ENCODE measurements around the gene AMOTL1. TPM values are rescaled to one million over a fixed set of nuclear protein-coding genes. Genes with fewer than 3 reads are reported as not detected.

AMOTL1 gene
- total RNA-seq, 1 donor from 2014 or later: 32.6 TPM

- intact Hi-C loops (cut with DNase I): no loop called here
- Histone ChIP-seq H3K4me3 (no peak overlapping the region), H3K4me1 (peaks cover 6 to 17% of the 10 kb centered on the region in 2 donors), H3K36me3 (peaks cover 11 to 13% of the 10 kb centered on the region in 2 donors), H3K27ac (peak overlapping the region in 1 of 2 donors; percentile 8), H3K27me3 (no peaks in the 10 kb centered on the region), H3K9me3 (no peaks in the 10 kb centered on the region)
- no peak for DNase-seq (ENCODE audit: low spot score in 2 of 2)
- no peak for TF ChIP-seq CTCF (IDR thresholded peaks at IDR 0.05)
Measured at GRCh38 chr11:94837317-94837716, 69.2 kb downstream of the AMOTL1 start.

- H3K36me3 ChIP-seq: peaks cover 3 to 5% of the 10 kb centered on the region in 2 donors
- no peak for TF ChIP-seq CTCF (IDR thresholded peaks at IDR 0.05)
- H3K4me1 ChIP-seq: peaks cover 6 to 17% of the 10 kb centered on the region in 2 donors
- H3K9me3 ChIP-seq: no peaks in the 10 kb centered on the region
- DNase-seq (ENCODE audit: low spot score in 2 of 2): no peak
- intact Hi-C loops (cut with DNase I): no loop called here
- no peaks in the 10 kb centered on the region for H3K27me3 ChIP-seq
- no peak overlapping the region for H3K27ac ChIP-seq
- H3K4me3 ChIP-seq: no peak overlapping the region
Measured at GRCh38 chr11:94838027-94838731, 70.0 kb downstream of the AMOTL1 start.

GRCh38 chr11:94840209-94840608, 72.1 kb downstream of the AMOTL1 start:
- Histone ChIP-seq H3K4me3 (no peak overlapping the region), H3K9me3 (no peaks in the 10 kb centered on the region), H3K27me3 (no peaks in the 10 kb centered on the region), H3K4me1 (peaks cover 6 to 11% of the 10 kb centered on the region in 2 donors), H3K27ac (no peak overlapping the region), H3K36me3 (peaks cover 3% of the 10 kb centered on the region in 2 donors)
- intact Hi-C loops (cut with DNase I): no loop called here
- DNase-seq (ENCODE audit: low spot score in 2 of 2): no peak
- TF ChIP-seq CTCF (IDR thresholded peaks at IDR 0.05): no peak

GRCh38 chr11:94844031-94844430, 75.9 kb downstream of the AMOTL1 start:
- TF ChIP-seq CTCF (IDR thresholded peaks at IDR 0.05): no peak
- no peak overlapping the region for H3K27ac ChIP-seq
- H3K4me1 ChIP-seq: peaks cover 0 to 7% of the 10 kb centered on the region in 2 donors
- H3K36me3 ChIP-seq: peaks cover 3% of the 10 kb centered on the region in 2 donors
- intact Hi-C loops (cut with DNase I): no loop called here
- no peaks in the 10 kb centered on the region for H3K27me3 ChIP-seq
- DNase-seq (ENCODE audit: low spot score in 2 of 2): no peak
- no peak overlapping the region for H3K4me3 ChIP-seq
- no peaks in the 10 kb centered on the region for H3K9me3 ChIP-seq

- Histone ChIP-seq H3K4me1 (peaks cover 0 to 7% of the 10 kb centered on the region in 2 donors), H3K4me3 (no peak overlapping the region), H3K9me3 (no peaks in the 10 kb centered on the region), H3K36me3 (peaks cover 0 to 3% of the 10 kb centered on the region in 2 donors), H3K27ac (peak overlapping the region in 1 of 2 donors; percentile 48), H3K27me3 (no peaks in the 10 kb centered on the region)
- TF ChIP-seq CTCF (IDR thresholded peaks at IDR 0.05): no peak
- DNase-seq (ENCODE audit: low spot score in 2 of 2): no peak
- intact Hi-C loops (cut with DNase I): no loop called here
Measured at GRCh38 chr11:94845622-94846021, 77.5 kb downstream of the AMOTL1 start.
